Thymus (tissue), 11 donors: ENCODE data around the gene TAOK1. TPM values are rescaled to one million over a fixed set of nuclear protein-coding genes. Genes with fewer than 3 reads are reported as not detected.

Experiments
- DNase-seq, 9 donors: peaks; one replicate each; pipeline ENCODE4 v3.0.0-alpha.2; 2013; ENCODE audit warnings: low spot score in 9 of 9, low read depth in 6 of 9, missing footprints in 1 of 9
- H3K27ac ChIP-seq, 2 donors: one replicate each; pipeline ENCODE4 v1.5.1; 2013; ENCODE audit warnings: control low read depth in 1 of 2, low read depth in 1 of 2, low read length in 1 of 2, mild to moderate bottlenecking in 1 of 2, moderate library complexity in 1 of 2
- H3K27me3 ChIP-seq, 2 donors: one replicate each; pipeline ENCODE4 v1.5.1; 2013; ENCODE audit warnings: low read length in 1 of 2; ENCODE audit not compliant: control insufficient read depth in 2 of 2, insufficient read depth in 1 of 2
- H3K36me3 ChIP-seq, 2 donors: one replicate each; pipeline ENCODE4 v1.5.1; 2013; ENCODE audit warnings: low read length in 1 of 2, mild to moderate bottlenecking in 1 of 2, moderate library complexity in 1 of 2; ENCODE audit not compliant: control insufficient read depth in 2 of 2, insufficient read depth in 2 of 2
- H3K4me1 ChIP-seq, 2 donors: one replicate each; pipeline ENCODE4 v1.5.1; 2013; ENCODE audit warnings: low read length in 2 of 2; ENCODE audit not compliant: control insufficient read depth in 2 of 2, insufficient read depth in 2 of 2
- H3K4me3 ChIP-seq, 2 donors: one replicate each; pipeline ENCODE4 v1.5.1; 2013; ENCODE audit warnings: low read length in 2 of 2, control low read depth in 1 of 2, mild to moderate bottlenecking in 1 of 2
- H3K9me3 ChIP-seq, 2 donors: one replicate each; pipeline ENCODE4 v1.5.1; 2013; ENCODE audit warnings: low read length in 1 of 2, mild to moderate bottlenecking in 1 of 2; ENCODE audit not compliant: control insufficient read depth in 2 of 2, insufficient read depth in 1 of 2
- WGBS: extraction: QIAGEN DNeasy Blood & Tissue Kit; methylation state at CpG from one replicate; pipeline ENCODE4 v1.1.7; 2013; 5-methylcytosine and 5-hydroxymethylcytosine counted together
- polyA plus RNA-seq: library from polyadenylated mRNA; stranded (reverse); fragments of 200-250 nt; gene quantifications from one replicate; pipeline ENCODE4 v1.2.3, GENCODE V29; 2013
- total RNA-seq: library from RNA; stranded (reverse); fragments of 120-200 nt; gene quantifications from one replicate; pipeline ENCODE4 v1.2.4, GENCODE V29; 2013
- donor health status: healthy.

TAOK1 gene
- total and polyA plus RNA-seq, 2 donors, result 11.2 to 19.5 TPM

DNA sequence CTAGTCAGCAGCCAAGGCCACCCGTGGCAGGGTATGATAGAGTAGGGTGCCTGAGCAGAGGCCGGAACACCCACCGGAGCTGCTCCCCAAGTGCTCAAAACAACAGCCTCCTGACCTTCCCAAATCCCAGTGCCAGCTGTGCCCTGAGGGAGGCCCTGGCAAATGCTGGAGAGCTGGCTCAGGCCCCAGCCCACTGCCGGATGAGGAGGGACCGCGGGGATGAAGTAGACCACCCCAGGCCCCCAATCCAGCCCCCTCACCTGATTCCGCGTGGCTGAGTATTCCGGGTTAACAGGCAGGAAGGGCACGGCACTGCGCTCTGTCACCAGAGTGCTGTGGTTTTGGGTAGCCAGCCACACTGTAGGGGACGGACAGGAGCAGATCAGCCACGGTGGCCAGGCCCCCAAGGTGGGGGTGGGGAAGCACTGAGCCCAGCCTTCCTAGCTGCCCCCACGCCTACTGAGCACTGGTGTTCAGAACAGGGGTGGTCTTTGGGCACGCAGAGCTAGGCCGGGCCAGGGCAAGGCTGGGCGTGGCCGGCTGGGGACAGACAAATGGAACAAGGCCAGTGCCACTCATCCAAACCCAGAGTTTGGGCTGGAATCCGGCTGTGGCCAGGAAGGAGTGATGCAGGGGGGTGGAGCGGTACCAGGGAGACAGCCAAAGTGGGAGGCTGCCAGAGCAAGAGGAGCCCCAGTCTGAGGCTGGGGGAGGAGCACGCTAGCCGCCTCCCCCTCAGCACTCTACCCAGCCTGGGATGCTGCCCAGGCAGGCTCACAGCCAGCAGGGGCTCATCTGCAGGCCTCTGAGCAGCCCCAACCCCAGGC lies 187.4 kb downstream of the TAOK1 start:
- DNase-seq, result no peak
- Histone ChIP-seq H3K27me3 (no peaks in the 10 kb centered on the region), H3K36me3 (peaks cover 79 to 94% of the 10 kb centered on the region in 2 donors), H3K4me3 (no peak overlapping the region), H3K9me3 (no peaks in the 10 kb centered on the region), H3K27ac (no peak overlapping the region), H3K4me1 (peaks cover 4 to 9% of the 10 kb centered on the region in 2 donors)
- WGBS, result 92% methylated on average over 22 of the region's 22 CpGs

- H3K4me1 ChIP-seq, result peaks cover 4 to 8% of the 10 kb centered on the region in 2 donors
Measured at GRCh38 chr17:29578626-29579485, 188.7 kb downstream of the TAOK1 start.

GRCh38 chr17:29579866-29580771 lies 190.0 kb downstream of the TAOK1 start:
- H3K9me3 ChIP-seq, result no peaks in the 10 kb centered on the region
- H3K4me3 ChIP-seq, result no peak overlapping the region
- no peaks in the 10 kb centered on the region for H3K27me3 ChIP-seq
- peaks cover 10 to 21% of the 10 kb centered on the region in 2 donors for H3K4me1 ChIP-seq
- peak in 8 of 9 donors; percentile 75 to 93 (median 86) for DNase-seq
- WGBS, result 70% methylated on average over 15 of the region's 15 CpGs
- peaks cover 71 to 84% of the 10 kb centered on the region in 2 donors for H3K36me3 ChIP-seq
- peak overlapping the region in 1 of 2 donors; percentile 14 for H3K27ac ChIP-seq

More at GRCh38 chr17:29578626-29579485, 188.7 kb downstream of the TAOK1 start:
- H3K27me3 ChIP-seq, result no peaks in the 10 kb centered on the region
- no peak for DNase-seq
- 97% methylated on average over 14 of the region's 14 CpGs for WGBS
- H3K36me3 ChIP-seq, result peaks cover 81 to 96% of the 10 kb centered on the region in 2 donors
- H3K4me3 ChIP-seq, result no peak overlapping the region
- no peaks in the 10 kb centered on the region for H3K9me3 ChIP-seq
- H3K27ac ChIP-seq, result no peak overlapping the region

GRCh38 chr17:29581583-29582253 lies 191.6 kb downstream of the TAOK1 start:
- H3K9me3 ChIP-seq, result no peaks in the 10 kb centered on the region
- H3K27me3 ChIP-seq, result no peaks in the 10 kb centered on the region
- H3K27ac ChIP-seq, result no peak overlapping the region
- peaks cover 55 to 69% of the 10 kb centered on the region in 2 donors for H3K36me3 ChIP-seq
- peaks cover 18 to 28% of the 10 kb centered on the region in 2 donors for H3K4me1 ChIP-seq
- H3K4me3 ChIP-seq, result no peak overlapping the region
- no peak for DNase-seq
- 99% methylated on average over 20 of the region's 20 CpGs for WGBS

DNA sequence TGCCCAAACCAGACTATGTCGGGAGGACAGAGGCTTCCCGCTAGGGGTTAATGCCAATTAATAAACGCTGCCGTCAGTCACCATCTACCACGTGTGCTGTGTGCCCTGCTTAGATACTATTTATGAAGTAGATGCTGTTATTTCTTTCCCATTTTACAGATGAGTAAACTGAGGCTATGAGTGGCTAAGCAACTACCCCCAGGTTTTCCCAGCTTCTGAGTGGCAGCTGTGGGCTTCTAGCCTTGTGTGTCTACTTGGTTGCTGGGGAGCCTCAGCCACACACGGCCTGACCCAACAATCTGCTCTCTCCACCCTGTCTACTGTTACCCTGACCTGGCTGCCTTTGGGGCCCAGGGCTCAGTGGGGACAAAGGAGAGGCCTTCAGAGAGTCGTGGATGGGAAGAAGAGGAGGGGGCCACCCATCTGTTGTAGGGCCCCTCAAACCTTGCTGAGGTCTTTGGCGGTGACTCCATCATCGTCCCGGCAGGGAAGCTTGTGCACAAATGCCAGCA lies 192.1 kb downstream of the TAOK1 start:
- H3K9me3 ChIP-seq, result no peaks in the 10 kb centered on the region
- peaks cover 18 to 34% of the 10 kb centered on the region in 2 donors for H3K4me1 ChIP-seq
- no peaks in the 10 kb centered on the region for H3K27me3 ChIP-seq
- H3K4me3 ChIP-seq, result no peak overlapping the region
- DNase-seq, result no peak
- no peak overlapping the region for H3K27ac ChIP-seq
- 97% methylated on average over 10 of the region's 10 CpGs for WGBS
- peaks cover 49 to 64% of the 10 kb centered on the region in 2 donors for H3K36me3 ChIP-seq

GRCh38 chr17:29582772-29583171 lies 192.6 kb downstream of the TAOK1 start:
- no peak for DNase-seq
- Histone ChIP-seq H3K4me1 (peaks cover 18 to 38% of the 10 kb centered on the region in 2 donors), H3K9me3 (no peaks in the 10 kb centered on the region), H3K27me3 (no peaks in the 10 kb centered on the region), H3K27ac (no peak overlapping the region), H3K36me3 (peaks cover 44 to 61% of the 10 kb centered on the region in 2 donors), H3K4me3 (no peak overlapping the region)
- WGBS, result 98% methylated on average over 13 of the region's 13 CpGs

GRCh38 chr17:29583324-29584248 lies 193.4 kb downstream of the TAOK1 start:
- DNase-seq, result no peak
- no peaks in the 10 kb centered on the region for H3K9me3 ChIP-seq
- H3K27ac ChIP-seq, result no peak overlapping the region
- no peaks in the 10 kb centered on the region for H3K27me3 ChIP-seq
- peaks cover 36 to 53% of the 10 kb centered on the region in 2 donors for H3K36me3 ChIP-seq
- no peak overlapping the region for H3K4me3 ChIP-seq
- peaks cover 25 to 47% of the 10 kb centered on the region in 2 donors for H3K4me1 ChIP-seq
- 95% methylated on average over 16 of the region's 16 CpGs for WGBS
